A549 (cell line): ENCODE results near the gene UTS2R. TPM values are rescaled to one million over a fixed set of nuclear protein-coding genes. Genes with fewer than 3 reads are reported as not detected.

Experiments used
- ATAC-seq, 2 experiments: fragments of 200-7000 bp in 1 of 2; fragments of >200 bp in 1 of 2; cut with Nextera tagmentation in 1 of 2; cut with Tn5 transposase in 1 of 2; 3 replicates each; pipeline versions ENCODE4 v1.8.0 to v1.9.1; 2018 to 2020; ENCODE audit warnings: mild to moderate bottlenecking in 1 of 2, moderate library complexity in 1 of 2
- CTCF ChIA-PET: fragments of 300-600 bp; sonication (Branson Sonifier 250); formaldehyde crosslinking; extraction: SDS; loops from one replicate; lab custom pipeline; 2021; ENCODE audit warnings: antibody characterized with exemption, inconsistent platforms; lab: Yijun Ruan, JAX
- POLR2A ChIA-PET: fragments of 350-600 bp; formaldehyde crosslinking; extraction: SDS; loops from one replicate; lab custom pipeline; 2021; ENCODE audit warnings: antibody characterized with exemption, inconsistent platforms; lab: Yijun Ruan, JAX
- DNase-seq, 2 experiments: peaks; one replicate each; pipeline versions ENCODE4 v3.0.0 to v3.0.0-alpha.2; 2011 to 2016; ENCODE audit warnings: low read depth in 1 of 2, low spot score in 1 of 2
- FAIRE-seq: peaks from 2 replicates; lab custom pipeline; 2011; peaks lifted over from hg19 to GRCh38; lab: Jason Lieb, UNC
- H3K27ac ChIP-seq, 2 experiments: fragments of >200 bp; sonication (Bioruptor Twin); formaldehyde crosslinking; 3 replicates each; pipeline ENCODE4 v1.5.1; 2016 to 2017
- H3K4me1 ChIP-seq: fragments of >200 bp; sonication (Bioruptor Twin); formaldehyde crosslinking; 3 replicates; pipeline ENCODE4 v1.6.1; 2016
- H3K4me2 ChIP-seq: fragments of >200 bp; sonication (Bioruptor Twin); formaldehyde crosslinking; 3 replicates; pipeline ENCODE4 v1.6.1; 2016
- H3K4me3 ChIP-seq: fragments of >200 bp; sonication (Bioruptor Twin); formaldehyde crosslinking; 3 replicates; pipeline ENCODE4 v1.5.1; 2016
- H3K9me3 ChIP-seq: fragments of >200 bp; sonication (Bioruptor Twin); formaldehyde crosslinking; 3 replicates; pipeline ENCODE4 v1.6.1; 2016
- CBX2 ChIP-seq: fragments of 200-600 bp; sonication (generic); IDR thresholded peaks from 2 replicates; pipeline ENCODE4 v1.6.1; 2016; ENCODE audit warnings: low read depth, mild to moderate bottlenecking, borderline replicate concordance
- CEBPB ChIP-seq, 2 experiments: fragments of >200 bp in 1 of 2; sonication (Bioruptor Twin) in 1 of 2; formaldehyde crosslinking in 1 of 2; IDR thresholded peaks; 2 replicates each; pipeline ENCODE4 v1.6.1; 2012 to 2016
- CHD4 ChIP-seq: fragments of 200-600 bp; sonication (generic); IDR thresholded peaks from 2 replicates; pipeline ENCODE4 v1.6.1; 2016; ENCODE audit warnings: antibody characterized with exemption, mild to moderate bottlenecking, borderline replicate concordance
- ESRRA ChIP-seq: fragments of 150-350 bp; IDR thresholded peaks from 2 replicates; pipeline ENCODE4 v1.6.1; 2014; ENCODE audit warnings: mild to moderate bottlenecking, low read length, borderline replicate concordance
- FOSB ChIP-seq: fragments of 250-450 bp; sonication (Bioruptor Pico); IDR thresholded peaks from 2 replicates; pipeline ENCODE4 v1.5.0; 2020; ENCODE audit warnings: mild to moderate bottlenecking, moderate library complexity
- FOSL2 ChIP-seq, 2 experiments: fragments of 450-650 bp in 1 of 2; fragments of >200 bp in 1 of 2; sonication (Bioruptor Twin) in 1 of 2; formaldehyde crosslinking; IDR thresholded peaks; 2 replicates each; pipeline versions ENCODE4 v1.5.0 to v1.6.1; 2016 to 2020; ENCODE audit warnings: mild to moderate bottlenecking in 1 of 2, moderate library complexity in 1 of 2
- HDAC2 ChIP-seq: fragments of 200-600 bp; sonication (generic); IDR thresholded peaks from 2 replicates; pipeline ENCODE4 v1.6.1; 2016
- HEYL ChIP-seq: fragments of 250-450 bp; sonication (Bioruptor Pico); IDR thresholded peaks from 2 replicates; pipeline ENCODE4 v1.8.0; 2021; ENCODE audit warnings: mild to moderate bottlenecking, moderate library complexity
- HOXB13 ChIP-seq: fragments of 250-450 bp; sonication (Bioruptor Pico); IDR thresholded peaks from 2 replicates; pipeline ENCODE4 v1.5.0; 2020; ENCODE audit warnings: low read depth, mild to moderate bottlenecking, moderate library complexity
- JUN ChIP-seq, 2 experiments: fragments of >200 bp; sonication (Bioruptor Twin); formaldehyde crosslinking; IDR thresholded peaks; 2 replicates in 1 of 2; 3 replicates in 1 of 2; pipeline ENCODE4 v1.6.1; 2016 to 2017
- JUNB ChIP-seq: fragments of >200 bp; sonication (Bioruptor Twin); formaldehyde crosslinking; IDR thresholded peaks from 2 replicates; pipeline ENCODE4 v1.6.1; 2016
- MAFK ChIP-seq: fragments of 450-650 bp; IDR thresholded peaks from 2 replicates; pipeline ENCODE4 v1.6.1; 2014; ENCODE audit not compliant: partially characterized antibody
- MYC ChIP-seq: IDR thresholded peaks from 2 replicates; pipeline ENCODE4 v1.6.1; 2012; ENCODE audit warnings: mild to moderate bottlenecking, inconsistent platforms, low read length, improper control_type of control experiment, borderline replicate concordance
- NFE2L2 ChIP-seq: fragments of 150-350 bp; conservative IDR thresholded peaks from 2 replicates; pipeline ENCODE4 v1.6.1; 2014; ENCODE audit warnings: low read length
- NPAS2 ChIP-seq: fragments of 250-450 bp; sonication (Bioruptor Pico); IDR thresholded peaks from 2 replicates; pipeline ENCODE4 v1.8.0; 2022; ENCODE audit warnings: mild to moderate bottlenecking, moderate library complexity, borderline replicate concordance
- NR3C1 ChIP-seq: fragments of >200 bp; sonication (Bioruptor Twin); formaldehyde crosslinking; IDR thresholded peaks from 3 replicates; pipeline ENCODE4 v1.6.1; 2017
- PHF8 ChIP-seq: fragments of 200-600 bp; sonication (generic); IDR thresholded peaks from 2 replicates; pipeline ENCODE4 v1.6.1; 2016; ENCODE audit warnings: low read depth, mild to moderate bottlenecking, antibody characterized with exemption, moderate library complexity, borderline replicate concordance
- POLR2A ChIP-seq: IDR thresholded peaks from 2 replicates; pipeline ENCODE4 v1.6.1; 2012; ENCODE audit warnings: mild to moderate bottlenecking, low read length
- RAD21 ChIP-seq, 2 experiments: fragments of >200 bp in 1 of 2; sonication (Bioruptor Twin) in 1 of 2; formaldehyde crosslinking in 1 of 2; IDR thresholded peaks in 1 of 2; conservative IDR thresholded peaks in 1 of 2; 2 replicates in 1 of 2; 3 replicates in 1 of 2; pipeline ENCODE4 v1.6.1; 2012 to 2018; ENCODE audit warnings: inconsistent platforms in 1 of 2
- RARB ChIP-seq: fragments of 250-450 bp; sonication (Bioruptor Pico); IDR thresholded peaks from 2 replicates; pipeline ENCODE4 v1.8.0; 2021; ENCODE audit warnings: mild to moderate bottlenecking, moderate library complexity
- RCOR1 ChIP-seq: fragments of 150-350 bp; IDR thresholded peaks from 2 replicates; pipeline ENCODE4 v1.6.1; 2014; ENCODE audit warnings: antibody characterized with exemption, low read length, low read depth
- RNF2 ChIP-seq: fragments of 200-600 bp; sonication (generic); IDR thresholded peaks from 2 replicates; pipeline ENCODE4 v1.6.1; 2016; ENCODE audit warnings: low read depth, mild to moderate bottlenecking, antibody characterized with exemption, moderate library complexity, borderline replicate concordance
- SMC3 ChIP-seq: fragments of >200 bp; sonication (Bioruptor Twin); formaldehyde crosslinking; IDR thresholded peaks from 3 replicates; pipeline ENCODE4 v1.6.1; 2018; ENCODE audit warnings: inconsistent platforms
- TFCP2L1 ChIP-seq: fragments of 250-450 bp; sonication (Bioruptor Pico); IDR thresholded peaks from 2 replicates; pipeline ENCODE4 v1.5.0; 2021; ENCODE audit warnings: mild to moderate bottlenecking
- ZNF302 ChIP-seq: fragments of 250-450 bp; sonication (Bioruptor Pico); IDR thresholded peaks from 2 replicates; pipeline ENCODE4 v1.9.0; 2021; ENCODE audit warnings: inconsistent platforms, mild to moderate bottlenecking, moderate library complexity
- WGBS: methylation state at CpG from one replicate; pipeline ENCODE4 v1.1.6; 2017; ENCODE audit errors: missing lambda C conversion rate; 5-methylcytosine and 5-hydroxymethylcytosine counted together
- polyA plus RNA-seq, 4 experiments: library from polyadenylated mRNA; depleted of rRNA in 3 of 4; stranded (reverse); fragments of >200 nt; fragmentation: RNase III in 1 of 4; extraction: RNeasy Plus Mini Kit Qiagen cat#74134 plus additional on column Dnase treatment in 1 of 4; gene quantifications; 2 replicates in 3 of 4; 3 replicates in 1 of 4; pipeline ENCODE4 v1.2.3, GENCODE V29; 2011 to 2017
- TF ChIP-seq, protein P1 (sequence below): fragments of 450-650 bp; IDR thresholded peaks from 2 replicates; pipeline ENCODE4 v1.6.1; 2014; ENCODE audit warnings: antibody characterized with exemption
- TF ChIP-seq, protein P2 (sequence below): IDR thresholded peaks from 2 replicates; pipeline ENCODE4 v1.6.1; 2012
- TF ChIP-seq, protein P3 (sequence below): IDR thresholded peaks from 2 replicates; pipeline ENCODE4 v1.6.1; 2012; ENCODE audit warnings: low read depth, borderline replicate concordance
- TF ChIP-seq, protein P4 (sequence below): fragments of >200 bp; sonication (Bioruptor Twin); formaldehyde crosslinking; IDR thresholded peaks from 3 replicates; pipeline ENCODE4 v1.5.1; 2016
- TF ChIP-seq, protein P5 (sequence below): fragments of 200-600 bp; sonication (generic); IDR thresholded peaks from 2 replicates; pipeline ENCODE4 v1.6.1; 2016; ENCODE audit warnings: antibody characterized with exemption, mild to moderate bottlenecking, moderate library complexity

The UTS2R gene
- polyA plus RNA-seq, 2 of the 4 experiments (the other 2 are of a cell fraction): not detected

DNA sequence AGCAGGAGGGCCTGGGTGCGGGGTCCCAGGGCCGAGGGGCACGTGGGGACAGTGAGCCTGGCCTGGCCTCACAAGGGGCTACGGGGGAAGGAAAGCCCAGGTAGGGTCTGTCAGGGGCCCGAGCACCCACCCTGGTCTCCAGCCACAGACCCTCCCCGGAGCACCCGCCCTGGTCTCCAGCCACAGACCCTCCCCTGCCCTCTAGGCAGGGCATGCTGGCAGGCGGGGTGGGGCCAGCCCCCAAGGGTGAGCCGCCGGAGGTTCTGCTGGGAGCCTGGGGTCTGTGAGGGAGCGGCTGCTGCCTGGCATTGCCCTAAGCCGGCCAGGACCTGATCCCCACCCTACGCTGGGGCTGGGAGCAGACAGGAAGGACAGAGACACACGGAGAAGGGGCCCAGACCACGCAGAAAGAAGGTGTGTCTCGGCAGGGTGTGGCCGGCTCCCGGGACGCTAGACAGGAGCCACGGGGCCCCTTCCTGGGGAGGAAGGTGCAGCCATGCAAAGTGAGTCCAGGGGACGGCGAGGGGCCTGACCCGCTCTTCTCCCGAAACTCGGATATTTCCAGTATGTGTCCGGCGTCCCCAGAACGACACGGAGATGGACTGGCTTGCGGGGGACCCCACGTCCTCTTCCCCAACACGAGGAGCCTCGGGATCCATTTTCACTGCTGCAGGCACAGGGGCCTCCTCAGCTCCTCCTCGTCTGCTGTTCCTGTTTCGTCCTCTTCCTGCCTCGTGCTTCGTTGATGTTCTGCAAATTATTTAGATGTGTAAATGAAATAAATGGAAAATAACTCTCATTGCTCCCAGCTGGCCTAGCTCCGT lies 15.5 kb downstream of the UTS2R start:
- no peak for TF ChIP-seq MYC
- no peak for TF ChIP-seq HEYL (CRISPR knock-in tag)
- TF ChIP-seq HOXB13 (CRISPR knock-in tag): no peak
- no peak for TF ChIP-seq ESRRA
- no peak for TF ChIP-seq TFCP2L1 (CRISPR knock-in tag)
- no peak for TF ChIP-seq PHF8
- TF ChIP-seq JUNB: no peak
- TF ChIP-seq, protein P1, sequence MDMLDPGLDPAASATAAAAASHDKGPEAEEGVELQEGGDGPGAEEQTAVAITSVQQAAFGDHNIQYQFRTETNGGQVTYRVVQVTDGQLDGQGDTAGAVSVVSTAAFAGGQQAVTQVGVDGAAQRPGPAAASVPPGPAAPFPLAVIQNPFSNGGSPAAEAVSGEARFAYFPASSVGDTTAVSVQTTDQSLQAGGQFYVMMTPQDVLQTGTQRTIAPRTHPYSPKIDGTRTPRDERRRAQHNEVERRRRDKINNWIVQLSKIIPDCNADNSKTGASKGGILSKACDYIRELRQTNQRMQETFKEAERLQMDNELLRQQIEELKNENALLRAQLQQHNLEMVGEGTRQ: no peak
- TF ChIP-seq, protein P2, sequence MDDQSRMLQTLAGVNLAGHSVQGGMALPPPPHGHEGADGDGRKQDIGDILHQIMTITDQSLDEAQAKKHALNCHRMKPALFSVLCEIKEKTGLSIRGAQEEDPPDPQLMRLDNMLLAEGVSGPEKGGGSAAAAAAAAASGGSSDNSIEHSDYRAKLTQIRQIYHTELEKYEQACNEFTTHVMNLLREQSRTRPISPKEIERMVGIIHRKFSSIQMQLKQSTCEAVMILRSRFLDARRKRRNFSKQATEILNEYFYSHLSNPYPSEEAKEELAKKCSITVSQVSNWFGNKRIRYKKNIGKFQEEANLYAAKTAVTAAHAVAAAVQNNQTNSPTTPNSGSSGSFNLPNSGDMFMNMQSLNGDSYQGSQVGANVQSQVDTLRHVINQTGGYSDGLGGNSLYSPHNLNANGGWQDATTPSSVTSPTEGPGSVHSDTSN: no peak
- TF ChIP-seq CEBPB (IDR thresholded peaks at IDR 0.05): no peak
- TF ChIP-seq POLR2A: no peak
- no peak for TF ChIP-seq NPAS2 (CRISPR knock-in tag)
- TF ChIP-seq RCOR1: no peak
- TF ChIP-seq NR3C1: no peak
- TF ChIP-seq RNF2: no peak
- TF ChIP-seq MAFK: no peak
- TF ChIP-seq, protein P3, sequence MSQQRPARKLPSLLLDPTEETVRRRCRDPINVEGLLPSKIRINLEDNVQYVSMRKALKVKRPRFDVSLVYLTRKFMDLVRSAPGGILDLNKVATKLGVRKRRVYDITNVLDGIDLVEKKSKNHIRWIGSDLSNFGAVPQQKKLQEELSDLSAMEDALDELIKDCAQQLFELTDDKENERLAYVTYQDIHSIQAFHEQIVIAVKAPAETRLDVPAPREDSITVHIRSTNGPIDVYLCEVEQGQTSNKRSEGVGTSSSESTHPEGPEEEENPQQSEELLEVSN: no peak
- TF ChIP-seq CBX2: no peak
- ChIA-PET POLR2A (no interaction called here), CTCF (interaction anchor here (0.6 to 2.8 kb wide), 2 partner anchors 36 to 53 kb away, joined by 3 to 15 read pairs; no protein-coding TSS in a partner anchor)
- WGBS: 71% methylated on average over 37 of the region's 38 CpGs
- H3K27ac ChIP-seq: peak overlapping the region in 1 of 2 experiments; percentile 3; a peak in 2 of 6 replicates
- H3K4me2 ChIP-seq: no peak overlapping the region
- no peak for DNase-seq
- no peak overlapping the region for H3K4me3 ChIP-seq
- no peak for FAIRE-seq
- H3K4me1 ChIP-seq: peaks cover 24% of the 10 kb centered on the region
- peak in 1 of 2 experiments; percentile 7; a peak in 1 of 6 replicates for ATAC-seq
- H3K9me3 ChIP-seq: no peaks in the 10 kb centered on the region

DNA sequence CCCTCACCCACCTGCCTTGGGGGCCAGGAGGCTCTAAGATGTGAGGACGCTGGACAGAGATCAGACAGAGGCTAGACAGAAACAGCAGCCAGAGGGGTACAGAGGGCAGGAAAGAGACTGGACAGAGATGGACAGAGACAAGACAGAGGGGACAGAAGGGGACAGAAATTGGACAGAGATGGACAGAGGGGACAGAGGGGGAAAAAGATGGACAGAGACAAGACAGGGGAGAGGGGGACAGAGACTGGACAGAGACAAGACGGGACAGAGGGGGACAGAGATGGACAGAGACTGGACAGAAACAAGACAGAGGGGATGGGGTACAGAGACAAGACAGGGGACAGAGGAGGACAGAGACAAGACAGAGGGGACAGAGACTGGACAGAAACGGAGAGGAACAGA lies 16.1 kb downstream of the UTS2R start:
- CTCF ChIA-PET: interaction anchor here (0.6 to 2.8 kb wide), 4 partner anchors 35 to 153 kb away, joined by 3 to 15 read pairs (median 4); no protein-coding TSS in a partner anchor
- H3K4me2 ChIP-seq: no peak overlapping the region
- H3K27ac ChIP-seq: no peak overlapping the region
- WGBS: 74% methylated on average over 3 of the region's 3 CpGs
- DNase-seq (no peak), ATAC-seq (no peak), FAIRE-seq (no peak)
- no peak overlapping the region for H3K4me3 ChIP-seq
- POLR2A ChIA-PET: no interaction called here
- no peaks in the 10 kb centered on the region for H3K9me3 ChIP-seq
- H3K4me1 ChIP-seq: peaks cover 24% of the 10 kb centered on the region
- no peak for TF ChIP-seq MAFK
- TF ChIP-seq, protein P4, sequence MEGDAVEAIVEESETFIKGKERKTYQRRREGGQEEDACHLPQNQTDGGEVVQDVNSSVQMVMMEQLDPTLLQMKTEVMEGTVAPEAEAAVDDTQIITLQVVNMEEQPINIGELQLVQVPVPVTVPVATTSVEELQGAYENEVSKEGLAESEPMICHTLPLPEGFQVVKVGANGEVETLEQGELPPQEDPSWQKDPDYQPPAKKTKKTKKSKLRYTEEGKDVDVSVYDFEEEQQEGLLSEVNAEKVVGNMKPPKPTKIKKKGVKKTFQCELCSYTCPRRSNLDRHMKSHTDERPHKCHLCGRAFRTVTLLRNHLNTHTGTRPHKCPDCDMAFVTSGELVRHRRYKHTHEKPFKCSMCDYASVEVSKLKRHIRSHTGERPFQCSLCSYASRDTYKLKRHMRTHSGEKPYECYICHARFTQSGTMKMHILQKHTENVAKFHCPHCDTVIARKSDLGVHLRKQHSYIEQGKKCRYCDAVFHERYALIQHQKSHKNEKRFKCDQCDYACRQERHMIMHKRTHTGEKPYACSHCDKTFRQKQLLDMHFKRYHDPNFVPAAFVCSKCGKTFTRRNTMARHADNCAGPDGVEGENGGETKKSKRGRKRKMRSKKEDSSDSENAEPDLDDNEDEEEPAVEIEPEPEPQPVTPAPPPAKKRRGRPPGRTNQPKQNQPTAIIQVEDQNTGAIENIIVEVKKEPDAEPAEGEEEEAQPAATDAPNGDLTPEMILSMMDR: no peak
- TF ChIP-seq SMC3: no peak
- no peak for TF ChIP-seq RARB
- no peak for TF ChIP-seq FOSL2 (IDR thresholded peaks at IDR 0.05)
- TF ChIP-seq FOSL2 (CRISPR knock-in tag; IDR thresholded peaks at IDR 0.05): no peak
- TF ChIP-seq ZNF302 (CRISPR knock-in tag): no peak
- TF ChIP-seq JUN (IDR thresholded peaks at IDR 0.05): no peak
- TF ChIP-seq, protein P5, sequence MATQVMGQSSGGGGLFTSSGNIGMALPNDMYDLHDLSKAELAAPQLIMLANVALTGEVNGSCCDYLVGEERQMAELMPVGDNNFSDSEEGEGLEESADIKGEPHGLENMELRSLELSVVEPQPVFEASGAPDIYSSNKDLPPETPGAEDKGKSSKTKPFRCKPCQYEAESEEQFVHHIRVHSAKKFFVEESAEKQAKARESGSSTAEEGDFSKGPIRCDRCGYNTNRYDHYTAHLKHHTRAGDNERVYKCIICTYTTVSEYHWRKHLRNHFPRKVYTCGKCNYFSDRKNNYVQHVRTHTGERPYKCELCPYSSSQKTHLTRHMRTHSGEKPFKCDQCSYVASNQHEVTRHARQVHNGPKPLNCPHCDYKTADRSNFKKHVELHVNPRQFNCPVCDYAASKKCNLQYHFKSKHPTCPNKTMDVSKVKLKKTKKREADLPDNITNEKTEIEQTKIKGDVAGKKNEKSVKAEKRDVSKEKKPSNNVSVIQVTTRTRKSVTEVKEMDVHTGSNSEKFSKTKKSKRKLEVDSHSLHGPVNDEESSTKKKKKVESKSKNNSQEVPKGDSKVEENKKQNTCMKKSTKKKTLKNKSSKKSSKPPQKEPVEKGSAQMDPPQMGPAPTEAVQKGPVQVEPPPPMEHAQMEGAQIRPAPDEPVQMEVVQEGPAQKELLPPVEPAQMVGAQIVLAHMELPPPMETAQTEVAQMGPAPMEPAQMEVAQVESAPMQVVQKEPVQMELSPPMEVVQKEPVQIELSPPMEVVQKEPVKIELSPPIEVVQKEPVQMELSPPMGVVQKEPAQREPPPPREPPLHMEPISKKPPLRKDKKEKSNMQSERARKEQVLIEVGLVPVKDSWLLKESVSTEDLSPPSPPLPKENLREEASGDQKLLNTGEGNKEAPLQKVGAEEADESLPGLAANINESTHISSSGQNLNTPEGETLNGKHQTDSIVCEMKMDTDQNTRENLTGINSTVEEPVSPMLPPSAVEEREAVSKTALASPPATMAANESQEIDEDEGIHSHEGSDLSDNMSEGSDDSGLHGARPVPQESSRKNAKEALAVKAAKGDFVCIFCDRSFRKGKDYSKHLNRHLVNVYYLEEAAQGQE: no peak
- TF ChIP-seq CHD4: no peak
- no peak for TF ChIP-seq FOSB (CRISPR knock-in tag)
- TF ChIP-seq HOXB13 (CRISPR knock-in tag): no peak
- TF ChIP-seq NFE2L2: no peak
- no peak for TF ChIP-seq ESRRA
- no peak for TF ChIP-seq HDAC2
- no peak for TF ChIP-seq RAD21 (conservative IDR thresholded peaks at IDR 0.05 in 1 of 2, IDR thresholded peaks at IDR 0.05 in 1 of 2)
